ENCODE results near the gene PPM1B.
"Not testable (repeated sequence)": the region's sequence is repeated elsewhere in the genome, so short reads cannot be mapped to it uniquely, and the experiment has no call there.

PPM1B gene

GRCh38 chr2:44168681-44169154 lies at the start of gene PPM1B:
Gene PPM1B, plus strand, starts transcription at chr2:44168875. Its CDS starts 32,325 bp downstream, at chr2:44201200.
- no peak for DNase-seq

DNA sequence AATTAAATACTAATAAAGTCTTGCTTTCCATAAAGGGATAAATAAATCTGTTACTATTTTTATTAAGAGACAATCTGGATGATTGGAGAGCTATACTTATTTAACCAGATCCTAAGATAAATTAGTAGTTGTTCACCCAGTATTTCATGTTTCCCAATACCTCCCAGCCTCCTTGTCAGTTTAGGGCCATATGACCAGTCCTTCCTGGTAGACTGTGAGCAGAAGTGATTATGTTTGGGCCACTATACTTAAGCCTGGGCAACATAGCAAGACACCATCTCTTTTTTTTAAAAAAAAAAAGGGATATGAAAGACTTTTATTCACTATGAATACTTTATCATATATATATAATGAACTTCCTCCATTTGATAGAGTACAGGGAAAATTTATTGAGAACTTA lies 48.8 kb upstream of the PPM1B start:
- no peak for DNase-seq

- DNase-seq = no peak
These were observed 48.2 kb upstream of the PPM1B start for GRCh38 chr2:44120428-44120827.

DNA sequence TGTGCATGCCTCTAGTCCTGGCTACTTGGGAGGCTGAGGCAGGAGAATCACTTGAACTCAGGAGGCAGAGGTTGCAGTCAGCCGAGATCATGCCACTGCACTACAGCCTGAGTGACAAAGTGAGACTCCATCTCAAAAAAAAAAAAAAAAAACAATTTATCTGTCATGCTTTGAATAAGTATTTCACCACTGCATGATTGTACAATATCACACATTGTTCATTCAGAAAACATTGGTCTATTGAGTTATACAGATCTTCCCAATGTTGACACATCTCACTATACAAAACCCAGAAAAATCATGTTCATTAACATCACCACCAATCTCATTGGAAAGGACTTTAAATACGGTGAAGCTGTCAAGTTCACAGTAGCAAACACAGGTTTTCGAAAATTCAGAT lies 46.8 kb upstream of the PPM1B start:
- no peak for DNase-seq

DNA sequence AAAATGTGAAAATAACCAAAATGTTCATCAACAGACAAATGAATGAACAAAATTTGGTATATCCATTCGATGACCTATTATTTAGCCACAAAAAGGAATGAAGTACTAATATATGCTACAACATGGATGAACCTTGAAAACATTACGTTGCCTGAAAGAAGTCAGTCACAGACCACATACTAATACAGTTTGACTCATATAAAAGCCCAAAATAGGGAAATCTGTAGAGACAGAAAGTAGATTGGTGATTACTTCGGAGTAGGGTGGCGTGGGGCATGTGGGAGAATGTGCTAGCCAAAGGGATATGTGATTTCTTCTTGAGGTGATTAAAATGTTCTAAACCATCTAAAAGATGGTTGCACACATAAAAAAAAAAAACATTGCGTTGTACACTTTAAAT lies 44.2 kb upstream of the PPM1B start:
- DNase-seq = no peak

GRCh38 chr2:44126106-44126797 lies 42.4 kb upstream of the PPM1B start:
- no peak for DNase-seq

- no peak for DNase-seq
These were observed 38.2 kb upstream of the PPM1B start for GRCh38 chr2:44130441-44130840.

DNA sequence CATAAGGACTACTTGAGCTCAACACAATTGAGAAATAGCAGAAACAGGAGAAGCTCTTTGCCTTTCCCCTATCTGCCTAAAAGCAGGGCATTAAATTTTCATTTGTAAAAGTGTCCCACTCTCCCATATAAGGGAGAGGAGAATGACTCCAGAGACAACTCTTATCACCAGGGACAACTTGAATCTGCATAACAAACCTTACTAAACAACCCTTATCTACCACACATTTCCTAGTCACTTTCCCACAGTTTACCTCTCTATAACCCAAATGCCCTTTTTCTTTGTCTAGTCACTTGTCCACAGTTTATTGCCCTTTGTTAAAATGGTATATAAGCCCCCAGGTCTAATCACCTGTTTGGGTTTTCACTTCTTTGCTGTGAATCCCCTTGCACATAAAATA lies 37.5 kb upstream of the PPM1B start:
- no peak for DNase-seq

DNA sequence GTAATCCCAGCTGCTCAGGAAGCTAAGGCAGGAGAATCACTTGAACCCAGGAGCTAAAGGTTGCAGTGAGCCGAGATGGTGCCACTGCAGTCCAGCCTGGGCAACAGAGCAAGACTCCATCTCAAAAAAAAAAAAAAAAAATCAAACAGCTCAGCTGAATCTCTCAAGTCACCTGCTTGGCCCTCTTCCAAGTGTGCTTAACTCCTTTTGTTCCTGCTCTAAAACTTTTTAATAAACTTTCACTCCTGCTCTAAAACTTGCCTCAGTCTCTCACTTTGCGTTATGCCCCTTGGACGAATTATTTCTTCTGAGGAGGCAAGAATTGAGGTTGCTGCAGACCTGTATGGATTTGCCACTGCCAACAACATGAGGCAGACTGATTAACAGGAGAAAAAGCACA lies 35.1 kb upstream of the PPM1B start:
- DNase-seq = not testable (repeated sequence)

- DNase-seq = no peak
These were observed 33.8 kb upstream of the PPM1B start for GRCh38 chr2:44134848-44135247.

- DNase-seq = no peak
These were observed 33.4 kb upstream of the PPM1B start for GRCh38 chr2:44135296-44135695.

DNA sequence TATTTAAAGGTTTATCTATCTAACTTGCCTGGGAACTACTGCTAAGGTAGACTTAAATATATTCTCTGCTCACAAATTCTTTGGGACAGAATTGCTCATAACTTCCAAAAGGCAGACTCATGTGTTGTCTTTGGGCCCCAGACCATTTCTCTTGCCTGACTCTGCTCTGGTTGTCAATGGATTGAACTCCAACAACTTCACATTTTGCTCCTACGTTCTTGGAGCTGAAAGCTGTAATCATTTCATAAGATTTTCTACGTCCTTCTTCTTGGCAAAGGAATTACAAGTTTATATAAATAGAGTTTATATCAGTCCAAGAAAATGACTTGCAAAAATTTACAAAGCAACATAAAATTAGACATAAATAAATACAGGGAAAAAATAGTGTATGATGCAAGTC lies 32.9 kb upstream of the PPM1B start:
- no peak for DNase-seq

DNA sequence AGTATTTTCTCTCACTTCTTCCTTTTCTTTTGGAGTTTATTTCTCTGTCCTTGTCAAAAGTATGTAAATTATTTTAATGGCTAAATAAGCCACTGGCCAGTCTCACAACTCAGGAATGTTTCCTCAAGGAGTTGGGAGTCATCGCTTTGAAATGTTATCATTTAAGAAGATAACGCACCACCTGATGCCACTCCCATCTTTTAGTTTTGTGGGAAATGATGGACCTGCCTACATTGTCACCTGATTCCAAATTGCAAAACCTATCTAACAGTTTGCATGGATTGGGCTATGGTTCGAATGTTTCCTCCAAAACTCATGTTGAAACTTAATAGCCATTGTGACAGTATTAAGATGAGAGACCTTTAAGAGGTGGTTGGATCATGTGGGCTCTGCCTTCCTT lies 32.4 kb upstream of the PPM1B start:
- DNase-seq = no peak

GRCh38 chr2:44137048-44137447 lies 31.6 kb upstream of the PPM1B start:
- DNase-seq = no peak

DNA sequence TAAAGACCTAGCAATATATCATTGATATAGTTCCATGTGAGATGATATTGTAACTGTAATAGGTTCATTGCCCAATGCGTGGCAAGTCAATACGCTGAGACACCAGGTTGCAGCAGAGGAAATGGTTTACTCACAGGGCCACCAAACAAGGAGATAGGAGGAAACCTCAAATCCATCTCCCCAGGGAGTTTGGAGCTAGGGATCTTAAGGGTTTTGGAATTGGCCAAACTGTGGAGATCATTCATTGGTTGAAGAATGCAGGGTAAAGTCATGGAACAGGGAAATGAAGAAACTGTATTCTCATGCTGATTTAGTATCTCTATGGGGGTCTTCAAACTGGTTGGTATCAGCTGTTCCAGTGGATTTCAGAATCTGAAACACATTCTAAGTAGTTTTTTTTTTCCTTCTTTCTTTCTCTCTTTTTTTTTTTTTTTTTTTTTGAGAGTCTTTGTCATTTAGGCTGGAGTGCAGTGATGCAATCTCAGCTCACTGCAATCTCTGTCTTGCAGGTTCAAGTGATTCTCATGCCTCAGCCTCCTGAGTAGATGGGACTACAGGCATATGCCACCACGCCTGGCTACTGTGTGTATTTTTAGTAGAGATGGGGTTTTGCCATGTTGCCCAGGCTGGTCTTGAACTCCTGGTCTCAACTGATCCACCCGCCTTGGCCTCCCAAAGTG lies 30.7 kb upstream of the PPM1B start:
- DNase-seq = no peak

DNA sequence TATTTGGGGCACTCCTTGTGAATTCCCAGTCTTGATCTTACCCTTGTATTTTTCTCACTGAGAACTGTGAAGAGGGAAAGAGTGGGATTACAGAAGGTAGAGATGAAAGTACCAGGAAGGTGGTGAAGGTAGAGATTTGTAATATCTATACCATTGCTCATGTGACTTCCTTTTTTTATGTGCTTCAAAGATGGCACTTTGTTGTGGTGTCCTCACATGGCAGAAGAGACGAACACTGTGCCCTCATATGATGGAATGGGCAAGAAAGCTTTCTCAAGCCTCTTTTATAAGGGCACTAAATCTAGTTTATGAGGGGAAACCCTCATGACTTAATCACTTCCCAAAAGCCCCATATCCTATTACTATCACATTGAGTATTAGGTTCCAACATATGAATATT lies 28.9 kb upstream of the PPM1B start:
- no peak for DNase-seq

DNA sequence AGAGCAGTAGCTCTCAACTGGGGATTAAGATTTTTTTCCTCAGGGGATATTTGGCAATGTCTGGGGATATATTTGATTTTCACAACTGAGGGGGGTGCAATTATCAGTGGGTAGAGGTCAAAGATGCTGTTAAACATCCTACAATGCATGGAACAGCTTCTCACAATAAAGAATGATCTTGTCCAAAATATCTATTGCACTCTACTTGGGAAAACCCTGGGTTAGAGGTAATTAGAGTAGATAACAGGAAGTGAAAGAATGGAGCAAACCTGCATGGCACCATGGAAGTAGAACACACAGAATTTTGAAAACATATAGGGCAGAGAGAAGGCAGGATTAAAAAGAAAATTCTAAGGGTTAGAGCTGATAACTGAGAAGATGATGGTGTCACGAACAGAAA lies 26.4 kb upstream of the PPM1B start:
- no peak for DNase-seq

GRCh38 chr2:44143701-44144100 lies 25.0 kb upstream of the PPM1B start:
- no peak for DNase-seq

DNA sequence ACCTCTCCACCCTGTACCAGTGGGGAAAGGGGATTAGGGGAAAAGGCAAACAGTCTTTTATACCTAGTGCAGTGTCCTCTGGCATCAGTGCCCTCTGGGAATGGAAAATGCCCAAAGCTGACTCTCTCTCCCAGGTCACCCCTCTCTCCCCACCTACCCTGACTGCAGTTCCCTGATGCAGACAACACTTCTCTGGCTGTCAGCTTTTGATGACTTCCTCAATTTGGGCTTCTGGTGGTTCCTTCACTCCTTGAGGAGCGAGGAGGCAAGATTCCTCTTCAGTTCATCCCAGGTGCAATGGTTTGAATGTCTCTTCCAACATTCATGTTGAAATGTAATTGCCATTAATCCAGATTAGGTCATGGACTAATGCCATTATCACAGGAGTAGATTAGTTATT lies 19.7 kb upstream of the PPM1B start:
- no peak for DNase-seq

DNA sequence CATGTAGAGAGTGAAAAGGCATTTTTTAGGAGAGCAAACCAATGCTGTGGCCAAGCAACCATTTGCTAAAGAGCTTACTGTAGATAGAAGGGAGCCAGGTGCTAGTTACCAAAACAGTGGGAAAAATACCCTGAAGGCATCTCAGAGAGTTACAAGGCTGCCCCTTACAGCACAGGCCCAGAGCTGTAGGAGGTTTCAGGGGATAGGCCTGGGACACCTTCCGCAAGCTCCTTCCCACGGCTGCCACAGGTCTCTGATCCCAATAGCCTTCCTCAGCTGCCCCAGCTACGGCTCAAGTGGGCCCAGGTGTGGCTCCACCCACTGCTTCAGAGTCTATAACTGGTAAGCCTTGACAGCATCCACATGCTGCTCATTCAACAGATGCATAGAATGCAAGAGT lies 18.2 kb upstream of the PPM1B start:
- no peak for DNase-seq

- no peak for DNase-seq
These were observed 15.6 kb upstream of the PPM1B start for GRCh38 chr2:44152865-44153669.

GRCh38 chr2:44155666-44156446 lies 12.8 kb upstream of the PPM1B start:
- DNase-seq = no peak

DNA sequence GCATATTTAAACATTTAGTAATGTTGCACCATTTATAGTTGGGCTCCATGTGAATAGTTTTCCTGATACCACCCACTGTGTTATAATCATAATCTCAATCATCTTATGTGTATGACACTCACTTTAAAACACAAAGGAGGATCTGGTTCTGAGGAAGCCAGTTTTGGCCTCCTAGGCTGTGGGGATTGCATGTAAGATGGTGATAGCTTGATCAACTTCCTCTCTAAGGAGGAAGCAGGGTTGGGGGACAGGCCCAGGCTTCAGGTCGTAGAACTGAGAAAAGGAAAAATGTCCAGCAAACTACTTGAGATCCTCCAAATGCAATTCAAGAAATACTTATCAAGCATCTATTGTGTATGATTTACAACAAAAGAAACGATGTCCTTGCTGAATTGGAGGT lies 4.9 kb upstream of the PPM1B start:
- DNase-seq = no peak

Data from eye (tissue), 1 donor.